Prostate gland (tissue), 2 donors: ENCODE data around the gene COX19.

Experiments used
- POLR2AphosphoS5 ChIP-seq: sonication (generic); formaldehyde crosslinking; IDR thresholded peaks from one replicate; pipeline ENCODE4 v1.6.1; 2017; ENCODE audit warnings: antibody characterized with exemption
- TF ChIP-seq, protein P1 (sequence below), 4 experiments: fragments of 200-600 bp in 2 of 4; fragments of 450-650 bp in 2 of 4; sonication (generic) in 2 of 4; IDR thresholded peaks; 1 replicate in 3 of 4; 2 replicates in 1 of 4; pipeline ENCODE4 v1.5.1; 2016 to 2019; ENCODE audit warnings: antibody characterized with exemption in 4 of 4, mild to moderate bottlenecking in 2 of 4, moderate library complexity in 2 of 4

DNA sequence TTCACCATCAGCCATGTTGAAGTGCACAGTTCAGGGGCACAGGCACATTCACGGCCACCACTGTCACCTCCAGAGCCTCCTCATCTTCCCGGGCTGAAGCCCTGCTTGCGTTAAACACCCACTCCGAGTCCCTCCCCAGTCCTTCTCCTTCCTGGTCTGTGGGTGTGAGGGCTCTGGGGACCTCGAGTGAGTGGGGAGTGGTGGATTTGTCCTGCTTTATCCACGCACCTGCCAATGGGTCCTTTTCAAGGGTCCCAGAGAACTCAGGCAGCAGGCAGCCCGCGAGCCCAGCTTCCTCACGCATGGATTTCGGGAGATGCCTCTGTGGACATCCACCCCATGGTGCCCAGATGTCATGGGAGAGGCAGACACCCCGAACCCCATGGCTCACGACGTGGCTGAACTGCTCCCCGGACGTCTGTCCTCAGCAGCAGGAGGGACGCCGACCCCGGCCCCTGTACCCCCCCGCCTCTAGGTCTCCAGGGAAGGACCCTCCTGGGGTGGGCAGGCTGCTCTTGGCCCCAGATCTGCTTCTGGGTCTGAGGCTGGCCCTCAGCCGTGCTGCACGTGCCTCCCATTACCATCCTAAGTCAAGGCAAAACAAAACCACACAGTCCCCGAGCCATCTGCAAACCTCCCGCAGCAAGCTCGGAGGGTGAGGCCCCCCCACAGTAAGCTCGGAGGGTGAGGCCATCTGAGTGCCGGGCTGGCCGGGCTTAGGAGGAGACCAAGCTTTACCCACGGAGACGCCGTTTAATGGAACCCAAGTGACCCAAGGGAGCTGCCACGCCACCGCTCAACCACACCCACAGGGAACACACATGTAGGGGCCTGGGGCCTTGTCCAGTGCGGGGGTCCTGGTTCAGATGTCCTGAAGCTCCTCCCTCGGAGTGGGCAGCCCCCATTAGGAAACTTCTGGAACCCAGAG lies 16.6 kb upstream of the COX19 start:
- TF ChIP-seq, protein P1, sequence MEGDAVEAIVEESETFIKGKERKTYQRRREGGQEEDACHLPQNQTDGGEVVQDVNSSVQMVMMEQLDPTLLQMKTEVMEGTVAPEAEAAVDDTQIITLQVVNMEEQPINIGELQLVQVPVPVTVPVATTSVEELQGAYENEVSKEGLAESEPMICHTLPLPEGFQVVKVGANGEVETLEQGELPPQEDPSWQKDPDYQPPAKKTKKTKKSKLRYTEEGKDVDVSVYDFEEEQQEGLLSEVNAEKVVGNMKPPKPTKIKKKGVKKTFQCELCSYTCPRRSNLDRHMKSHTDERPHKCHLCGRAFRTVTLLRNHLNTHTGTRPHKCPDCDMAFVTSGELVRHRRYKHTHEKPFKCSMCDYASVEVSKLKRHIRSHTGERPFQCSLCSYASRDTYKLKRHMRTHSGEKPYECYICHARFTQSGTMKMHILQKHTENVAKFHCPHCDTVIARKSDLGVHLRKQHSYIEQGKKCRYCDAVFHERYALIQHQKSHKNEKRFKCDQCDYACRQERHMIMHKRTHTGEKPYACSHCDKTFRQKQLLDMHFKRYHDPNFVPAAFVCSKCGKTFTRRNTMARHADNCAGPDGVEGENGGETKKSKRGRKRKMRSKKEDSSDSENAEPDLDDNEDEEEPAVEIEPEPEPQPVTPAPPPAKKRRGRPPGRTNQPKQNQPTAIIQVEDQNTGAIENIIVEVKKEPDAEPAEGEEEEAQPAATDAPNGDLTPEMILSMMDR (IDR thresholded peaks at IDR 0.05): no peak
- TF ChIP-seq POLR2AphosphoS5: no peak
